SKM-1 treated with dmso at 0.1 percent for 144 hours (cell line): ENCODE results near the gene RALGDS.
A peak's percentile ranks its signal among the peaks of the same experiment; 100 is the strongest.

Source experiments
- DNase-seq: peaks from one replicate; lab custom pipeline; 2025; ENCODE audit not compliant: unreplicated experiment; lab: John Stamatoyannopoulos, UW

Gene RALGDS

GRCh38 chr9:133137451-133138231, 16.6 kb upstream of the RALGDS start:
- DNase-seq: no peak

- no peak for DNase-seq
These were observed 14.2 kb upstream of the RALGDS start for GRCh38 chr9:133135146-133135745.

- DNase-seq: no peak
These were observed 13.5 kb upstream of the RALGDS start for GRCh38 chr9:133134388-133135145.

GRCh38 chr9:133133681-133134387, 12.8 kb upstream of the RALGDS start:
- no peak for DNase-seq

- DNase-seq: no peak
These were observed 11.1 kb upstream of the RALGDS start for GRCh38 chr9:133132174-133132573.

- no peak for DNase-seq
These were observed 10.5 kb upstream of the RALGDS start for GRCh38 chr9:133131506-133131905.

- DNase-seq: no peak
These were observed 9.7 kb upstream of the RALGDS start for GRCh38 chr9:133130685-133131244.

GRCh38 chr9:133129001-133129795, 8.2 kb upstream of the RALGDS start:
- DNase-seq: no peak

GRCh38 chr9:133128152-133128551, 7.1 kb upstream of the RALGDS start:
- DNase-seq: no peak

- no peak for DNase-seq
These were observed 6.4 kb upstream of the RALGDS start for GRCh38 chr9:133127340-133127981.

- DNase-seq: no peak
These were observed 5.8 kb upstream of the RALGDS start for GRCh38 chr9:133126697-133127339.

- DNase-seq: peak; percentile 15
These were observed 5.1 kb upstream of the RALGDS start for GRCh38 chr9:133125941-133126696.

GRCh38 chr9:133124907-133125275, 3.9 kb upstream of the RALGDS start:
- no peak for DNase-seq

GRCh38 chr9:133124123-133124906, 3.3 kb upstream of the RALGDS start:
- no peak for DNase-seq

GRCh38 chr9:133122935-133123611, 2.0 kb upstream of the RALGDS start:
- DNase-seq: no peak

GRCh38 chr9:133122605-133122934, 1.5 kb upstream of the RALGDS start:
- no peak for DNase-seq

- DNase-seq: peak; percentile 85
These were observed 993 bp upstream of the RALGDS start for GRCh38 chr9:133121915-133122550.
